T-helper 1 cell treated with Interleukin-12 subunit alpha and Interleukin-12 subunit beta and Interleukin-4 antibody, amounts not matched to agents 30 ng/mL and 1 ng/mL, for 36 hours (primary cell): ENCODE results near the gene TMEM271. TPM values are rescaled to one million over a fixed set of nuclear protein-coding genes. Genes with fewer than 3 reads are reported as not detected.
"Not testable (repeated sequence)": the region's sequence is repeated elsewhere in the genome, so short reads cannot be mapped to it uniquely, and the experiment has no call there.

ENCODE experiments used
- intact Hi-C: fragments of 100-400 bp; cut with micrococcal nuclease; formaldehyde crosslinking; loops from one replicate; pipeline ENCODE4 v1.15.1; 2024
- total RNA-seq: library from RNA; stranded (reverse); gene quantifications from 2 replicates; pipeline ENCODE4 v1.2.3, GENCODE V29; 2022

TMEM271 gene
- total RNA-seq, 1 donor from 2014 or later = not detected

GRCh38 chr4:610411-611261, 34.5 kb upstream of the TMEM271 start:
- intact Hi-C loops = no loop called here

GRCh38 chr4:609400-610050, 33.4 kb upstream of the TMEM271 start:
- intact Hi-C loops = no loop called here

GRCh38 chr4:608236-608635, 32.1 kb upstream of the TMEM271 start:
- intact Hi-C loops = no loop called here

- intact Hi-C loops = no loop called here
Measured at GRCh38 chr4:605702-606425, 29.8 kb upstream of the TMEM271 start.

GRCh38 chr4:604131-604530, 28.0 kb upstream of the TMEM271 start:
- intact Hi-C loops = no loop called here

GRCh38 chr4:602559-602942, 26.5 kb upstream of the TMEM271 start:
- intact Hi-C loops = loop anchor here (1.0 kb wide), 1 partner anchor 72 kb away; the partner anchor contains the start of genes ATP5ME and MYL5

GRCh38 chr4:601612-602558, 25.8 kb upstream of the TMEM271 start:
- intact Hi-C loops = loop anchor here (1.0 kb wide), 1 partner anchor 72 kb away; the partner anchor contains the start of genes ATP5ME and MYL5

GRCh38 chr4:600850-601515, 24.9 kb upstream of the TMEM271 start:
- intact Hi-C loops = no loop called here

- intact Hi-C loops = no loop called here
Measured at GRCh38 chr4:600166-600565, 24.1 kb upstream of the TMEM271 start.

GRCh38 chr4:598925-599324, 22.8 kb upstream of the TMEM271 start:
- intact Hi-C loops = no loop called here

GRCh38 chr4:592825-593520, 16.9 kb upstream of the TMEM271 start:
- intact Hi-C loops = no loop called here

GRCh38 chr4:592178-592577, 16.1 kb upstream of the TMEM271 start:
- intact Hi-C loops = not testable (repeated sequence)

- intact Hi-C loops = no loop called here
Measured at GRCh38 chr4:590313-590841, 14.3 kb upstream of the TMEM271 start.

- intact Hi-C loops = loop anchor here (10.0 kb wide), 1 partner anchor 805 kb away; no protein-coding TSS in a partner anchor
Measured at GRCh38 chr4:589219-589963, 13.3 kb upstream of the TMEM271 start.

- intact Hi-C loops = loop anchor here (10.0 kb wide), 1 partner anchor 806 kb away; no protein-coding TSS in a partner anchor
Measured at GRCh38 chr4:588351-588849, 12.3 kb upstream of the TMEM271 start.

GRCh38 chr4:587671-588350, 11.7 kb upstream of the TMEM271 start:
- intact Hi-C loops = loop anchor here (2.0 to 10.0 kb wide), 2 partner anchors 25 to 807 kb away; no protein-coding TSS in a partner anchor

GRCh38 chr4:583820-584219, 7.7 kb upstream of the TMEM271 start:
- intact Hi-C loops = loop anchor here (10.0 kb wide), 1 partner anchor 811 kb away; no protein-coding TSS in a partner anchor
